ENCODE data around the gene PCCA. TPM values are rescaled to one million over a fixed set of nuclear protein-coding genes. Genes with fewer than 3 reads are reported as not detected.

PCCA gene
- total and polyA plus RNA-seq, 8 donors: 26.8 to 48.9 (median 37.6) TPM

GRCh38 chr13:100338275-100338674 is 249.4 kb downstream of the PCCA start:
- no peak overlapping the region for H3K27ac ChIP-seq
- ATAC-seq: no peak
- no peaks in the 10 kb centered on the region for H3K27me3 ChIP-seq
- no peak overlapping the region for H3K4me3 ChIP-seq
- H3K4me1 ChIP-seq: no peaks in the 10 kb centered on the region
- no peak for TF ChIP-seq CTCF (IDR thresholded peaks at IDR 0.05)
- no peak for DNase-seq
- peaks cover 0 to 2% of the 10 kb centered on the region in 2 donors for H3K9me3 ChIP-seq
- intact Hi-C loops (cut with DNase I): no loop called here
- no peaks in the 10 kb centered on the region for H3K36me3 ChIP-seq

GRCh38 chr13:100339411-100339940 is 250.6 kb downstream of the PCCA start:
- Histone ChIP-seq H3K36me3 (no peaks in the 10 kb centered on the region), H3K9me3 (peaks cover 0 to 2% of the 10 kb centered on the region in 2 donors), H3K4me3 (no peak overlapping the region), H3K27ac (no peak overlapping the region), H3K4me1 (no peaks in the 10 kb centered on the region), H3K27me3 (no peaks in the 10 kb centered on the region)
- TF ChIP-seq CTCF (IDR thresholded peaks at IDR 0.05): no peak
- no peak for DNase-seq
- intact Hi-C loops (cut with DNase I): no loop called here
- ATAC-seq: no peak

- intact Hi-C loops (cut with DNase I): no loop called here
- no peak overlapping the region for H3K4me3 ChIP-seq
- no peaks in the 10 kb centered on the region for H3K36me3 ChIP-seq
- no peak for ATAC-seq
- H3K27ac ChIP-seq: no peak overlapping the region
- TF ChIP-seq CTCF (IDR thresholded peaks at IDR 0.05): no peak
- no peaks in the 10 kb centered on the region for H3K27me3 ChIP-seq
- no peak for DNase-seq
- peaks cover 0 to 4% of the 10 kb centered on the region in 2 donors for H3K9me3 ChIP-seq
- H3K4me1 ChIP-seq: no peaks in the 10 kb centered on the region
Measured at GRCh38 chr13:100340865-100341264, 252.0 kb downstream of the PCCA start.

- ATAC-seq: no peak
- H3K27ac ChIP-seq: no peak overlapping the region
- no peak for TF ChIP-seq CTCF (IDR thresholded peaks at IDR 0.05)
- H3K27me3 ChIP-seq: no peaks in the 10 kb centered on the region
- H3K36me3 ChIP-seq: no peaks in the 10 kb centered on the region
- DNase-seq: no peak
- intact Hi-C loops (cut with DNase I): no loop called here
- H3K4me3 ChIP-seq: no peak overlapping the region
- no peaks in the 10 kb centered on the region for H3K4me1 ChIP-seq
- H3K9me3 ChIP-seq: peaks cover 0 to 4% of the 10 kb centered on the region in 2 donors
Measured at GRCh38 chr13:100341327-100341726, 252.4 kb downstream of the PCCA start.

- H3K27me3 ChIP-seq: no peaks in the 10 kb centered on the region
- ATAC-seq: no peak
- DNase-seq: no peak
- intact Hi-C loops (cut with DNase I): no loop called here
- peaks cover 0 to 4% of the 10 kb centered on the region in 2 donors for H3K9me3 ChIP-seq
- H3K36me3 ChIP-seq: no peaks in the 10 kb centered on the region
- H3K4me3 ChIP-seq: no peak overlapping the region
- no peaks in the 10 kb centered on the region for H3K4me1 ChIP-seq
- no peak for TF ChIP-seq CTCF (IDR thresholded peaks at IDR 0.05)
- no peak overlapping the region for H3K27ac ChIP-seq
Measured at GRCh38 chr13:100344544-100344943, 255.7 kb downstream of the PCCA start.
